ENCODE measurements around the gene TAOK1. TPM values are rescaled to one million over a fixed set of nuclear protein-coding genes. Genes with fewer than 3 reads are reported as not detected.

TAOK1 gene
- total RNA-seq, 1 donor from 2014 or later = 49.1 TPM

- peaks cover 9% of the 10 kb centered on the region for H3K36me3 ChIP-seq (ENCODE audit: control insufficient read depth, insufficient read depth, low read length)
- TF ChIP-seq, protein P1, sequence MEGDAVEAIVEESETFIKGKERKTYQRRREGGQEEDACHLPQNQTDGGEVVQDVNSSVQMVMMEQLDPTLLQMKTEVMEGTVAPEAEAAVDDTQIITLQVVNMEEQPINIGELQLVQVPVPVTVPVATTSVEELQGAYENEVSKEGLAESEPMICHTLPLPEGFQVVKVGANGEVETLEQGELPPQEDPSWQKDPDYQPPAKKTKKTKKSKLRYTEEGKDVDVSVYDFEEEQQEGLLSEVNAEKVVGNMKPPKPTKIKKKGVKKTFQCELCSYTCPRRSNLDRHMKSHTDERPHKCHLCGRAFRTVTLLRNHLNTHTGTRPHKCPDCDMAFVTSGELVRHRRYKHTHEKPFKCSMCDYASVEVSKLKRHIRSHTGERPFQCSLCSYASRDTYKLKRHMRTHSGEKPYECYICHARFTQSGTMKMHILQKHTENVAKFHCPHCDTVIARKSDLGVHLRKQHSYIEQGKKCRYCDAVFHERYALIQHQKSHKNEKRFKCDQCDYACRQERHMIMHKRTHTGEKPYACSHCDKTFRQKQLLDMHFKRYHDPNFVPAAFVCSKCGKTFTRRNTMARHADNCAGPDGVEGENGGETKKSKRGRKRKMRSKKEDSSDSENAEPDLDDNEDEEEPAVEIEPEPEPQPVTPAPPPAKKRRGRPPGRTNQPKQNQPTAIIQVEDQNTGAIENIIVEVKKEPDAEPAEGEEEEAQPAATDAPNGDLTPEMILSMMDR (IDR thresholded peaks at IDR 0.05; ENCODE audit: insufficient read depth, low read length, poor library complexity, severe bottlenecking) = no peak
- no peaks in the 10 kb centered on the region for H3K27me3 ChIP-seq (ENCODE audit: control insufficient read depth, insufficient read depth, low read length)
- H3K4me3 ChIP-seq (ENCODE audit: low read depth, low read length) = no peak overlapping the region
- DNase-seq (ENCODE audit: low read depth) = no peak
Measured at GRCh38 chr17:29573558-29573869, 183.4 kb downstream of the TAOK1 start.

DNA sequence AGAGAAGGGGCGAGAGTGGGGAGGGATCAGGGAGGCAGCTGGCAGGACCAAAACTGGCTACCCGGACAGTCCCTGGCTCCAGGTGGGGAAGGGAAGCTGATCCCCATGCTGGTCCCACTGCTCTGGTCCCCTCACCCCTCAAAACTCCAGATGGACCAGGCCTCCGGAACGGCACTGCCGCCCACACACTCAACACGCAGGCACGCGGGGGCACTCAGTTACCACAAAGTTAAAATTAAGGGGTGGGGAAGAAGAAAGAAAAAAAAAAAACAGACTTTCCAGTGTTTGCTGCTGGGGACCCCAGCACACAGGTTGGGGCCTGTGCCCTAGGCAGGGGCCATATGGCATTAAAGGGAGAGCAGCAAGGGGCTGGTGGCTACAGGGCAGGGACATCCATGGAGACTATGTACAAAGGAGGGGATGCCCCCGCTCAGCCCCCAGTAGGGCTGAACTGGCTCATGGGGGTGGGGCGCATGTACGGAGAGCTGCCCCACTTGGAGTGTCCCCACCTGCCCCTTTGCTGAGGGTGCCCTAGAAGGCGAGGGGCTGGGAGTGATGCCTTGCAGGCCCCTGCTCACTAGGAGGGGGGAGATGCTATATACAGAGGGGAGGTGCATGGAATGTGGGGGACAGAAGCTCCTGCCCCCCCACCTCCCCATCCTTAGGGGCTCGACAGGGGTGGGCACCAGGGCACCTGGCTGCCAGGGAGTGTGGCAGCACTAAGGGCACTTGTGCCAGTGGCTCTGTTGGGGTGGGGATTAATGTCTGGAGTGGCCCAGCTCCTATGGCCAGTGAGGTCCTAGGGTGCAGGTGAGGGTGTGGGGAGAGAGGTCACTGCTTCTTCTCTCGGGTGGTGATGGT, 183.9 kb downstream of the TAOK1 start:
- Histone ChIP-seq H3K27me3 (ENCODE audit: control insufficient read depth, insufficient read depth, low read length) (no peaks in the 10 kb centered on the region), H3K36me3 (ENCODE audit: control insufficient read depth, insufficient read depth, low read length) (peaks cover 9% of the 10 kb centered on the region), H3K4me3 (ENCODE audit: low read depth, low read length) (no peak overlapping the region)
- TF ChIP-seq, protein P1 (IDR thresholded peaks at IDR 0.05; ENCODE audit: insufficient read depth, low read length, poor library complexity, severe bottlenecking) = no peak
- DNase-seq (ENCODE audit: low read depth) = no peak

DNA sequence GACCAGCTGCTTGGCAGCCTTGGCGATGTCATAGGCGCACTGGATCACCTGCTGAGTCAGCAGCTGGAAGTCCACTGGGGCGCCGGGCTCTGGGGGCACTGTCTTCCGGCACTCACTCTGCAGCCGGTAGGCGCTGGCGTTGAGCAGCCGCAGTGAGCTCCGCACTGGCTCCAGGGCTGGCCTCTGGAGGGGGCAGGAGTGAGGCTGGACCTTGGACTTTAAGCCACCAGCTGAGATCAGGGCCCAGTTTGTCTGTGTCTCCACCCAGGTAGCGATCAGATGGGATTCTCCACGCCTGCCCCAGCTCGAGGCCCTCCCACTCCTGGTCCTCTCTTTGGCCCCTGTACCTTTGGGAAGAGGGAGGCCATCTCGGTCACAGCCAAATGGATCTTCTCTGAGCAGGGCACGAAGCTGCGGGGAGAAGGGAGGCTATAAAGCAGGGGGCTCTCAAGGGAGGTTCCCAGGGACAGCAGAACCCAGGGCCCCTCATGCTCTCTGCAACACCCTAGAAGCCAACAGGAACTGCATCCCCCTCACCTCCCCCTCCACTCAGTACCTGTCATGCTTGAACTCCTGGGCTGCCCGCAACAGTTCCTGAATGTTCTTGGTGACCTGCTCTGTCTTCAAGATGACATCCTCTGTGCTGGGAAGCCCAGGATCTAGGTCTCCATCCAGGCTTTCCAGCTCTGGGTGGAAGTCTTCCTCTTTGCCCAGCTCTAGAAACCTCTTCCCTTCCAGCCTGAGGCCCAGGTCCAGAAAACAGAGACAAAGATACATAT, 184.8 kb downstream of the TAOK1 start:
- Histone ChIP-seq H3K27me3 (ENCODE audit: control insufficient read depth, insufficient read depth, low read length) (no peaks in the 10 kb centered on the region), H3K4me3 (ENCODE audit: low read depth, low read length) (no peak overlapping the region), H3K36me3 (ENCODE audit: control insufficient read depth, insufficient read depth, low read length) (peaks cover 9% of the 10 kb centered on the region)
- TF ChIP-seq, protein P1 (IDR thresholded peaks at IDR 0.05; ENCODE audit: insufficient read depth, low read length, poor library complexity, severe bottlenecking) = no peak
- no peak for DNase-seq (ENCODE audit: low read depth)

GRCh38 chr17:29575511-29576213, 185.5 kb downstream of the TAOK1 start:
- TF ChIP-seq, protein P1 (IDR thresholded peaks at IDR 0.05; ENCODE audit: insufficient read depth, low read length, poor library complexity, severe bottlenecking) = no peak

DNA sequence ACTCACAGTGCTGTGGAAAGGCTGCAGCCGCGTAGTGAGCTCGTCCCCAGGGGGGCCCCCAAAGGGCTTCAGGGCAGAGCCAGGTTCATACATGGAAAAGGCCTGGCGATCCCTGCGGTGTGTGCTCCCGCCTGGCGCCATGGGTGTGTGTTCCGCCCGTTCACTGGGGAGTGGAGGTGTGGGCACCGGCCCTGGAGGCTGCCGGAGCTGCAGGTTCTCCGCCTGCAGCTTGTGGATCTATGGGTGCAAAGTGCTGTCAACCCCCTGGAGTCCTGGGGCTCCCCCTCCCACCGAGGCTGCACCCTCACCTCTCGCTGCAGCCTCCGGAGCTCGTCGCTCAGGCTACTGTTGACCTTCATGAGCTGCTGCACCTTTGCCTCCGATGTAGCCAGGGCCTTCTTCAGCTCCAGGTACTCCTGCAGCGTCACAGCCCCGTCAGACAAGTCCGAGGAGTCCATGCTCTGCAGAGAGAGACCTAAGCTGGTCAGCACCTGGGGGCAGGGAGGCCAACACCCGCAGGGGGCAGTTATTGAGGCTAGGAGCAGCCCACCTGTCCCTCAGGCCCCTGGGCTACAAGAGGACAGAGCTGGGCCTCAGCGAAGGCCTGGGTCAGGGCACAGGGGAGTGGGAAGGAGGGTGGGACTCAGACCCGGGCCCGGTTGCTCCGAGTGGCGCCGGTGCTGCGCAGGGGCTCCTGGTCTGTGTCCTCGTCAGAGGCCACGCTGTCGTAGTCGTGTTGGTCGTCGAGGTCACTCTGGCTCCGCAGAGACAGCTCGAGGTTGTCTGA, 186.2 kb downstream of the TAOK1 start:
- no peak overlapping the region for H3K4me3 ChIP-seq (ENCODE audit: low read depth, low read length)
- TF ChIP-seq, protein P1 (IDR thresholded peaks at IDR 0.05; ENCODE audit: insufficient read depth, low read length, poor library complexity, severe bottlenecking) = no peak
- no peak for DNase-seq (ENCODE audit: low read depth)
- no peaks in the 10 kb centered on the region for H3K27me3 ChIP-seq (ENCODE audit: control insufficient read depth, insufficient read depth, low read length)
- peaks cover 9% of the 10 kb centered on the region for H3K36me3 ChIP-seq (ENCODE audit: control insufficient read depth, insufficient read depth, low read length)

More at GRCh38 chr17:29575511-29576213, 185.5 kb downstream of the TAOK1 start:
- no peak for DNase-seq (ENCODE audit: low read depth)
- H3K27me3 ChIP-seq (ENCODE audit: control insufficient read depth, insufficient read depth, low read length) = no peaks in the 10 kb centered on the region
- no peak overlapping the region for H3K4me3 ChIP-seq (ENCODE audit: low read depth, low read length)
- peaks cover 9% of the 10 kb centered on the region for H3K36me3 ChIP-seq (ENCODE audit: control insufficient read depth, insufficient read depth, low read length)

All from kidney epithelial cell (primary cell).